Epidermal melanocyte (primary cell): ENCODE measurements around the gene IER5L.
A peak's percentile ranks its signal among the peaks of the same experiment; 100 is the strongest.
"Not testable (repeated sequence)": the region's sequence is repeated elsewhere in the genome, so short reads cannot be mapped to it uniquely, and the experiment has no call there.

Experiments used
- DNase-seq: peaks from one replicate; pipeline ENCODE4 v3.0.0; 2011; ENCODE audit warnings: low spot score; ENCODE audit not compliant: insufficient read length

IER5L gene

DNA sequence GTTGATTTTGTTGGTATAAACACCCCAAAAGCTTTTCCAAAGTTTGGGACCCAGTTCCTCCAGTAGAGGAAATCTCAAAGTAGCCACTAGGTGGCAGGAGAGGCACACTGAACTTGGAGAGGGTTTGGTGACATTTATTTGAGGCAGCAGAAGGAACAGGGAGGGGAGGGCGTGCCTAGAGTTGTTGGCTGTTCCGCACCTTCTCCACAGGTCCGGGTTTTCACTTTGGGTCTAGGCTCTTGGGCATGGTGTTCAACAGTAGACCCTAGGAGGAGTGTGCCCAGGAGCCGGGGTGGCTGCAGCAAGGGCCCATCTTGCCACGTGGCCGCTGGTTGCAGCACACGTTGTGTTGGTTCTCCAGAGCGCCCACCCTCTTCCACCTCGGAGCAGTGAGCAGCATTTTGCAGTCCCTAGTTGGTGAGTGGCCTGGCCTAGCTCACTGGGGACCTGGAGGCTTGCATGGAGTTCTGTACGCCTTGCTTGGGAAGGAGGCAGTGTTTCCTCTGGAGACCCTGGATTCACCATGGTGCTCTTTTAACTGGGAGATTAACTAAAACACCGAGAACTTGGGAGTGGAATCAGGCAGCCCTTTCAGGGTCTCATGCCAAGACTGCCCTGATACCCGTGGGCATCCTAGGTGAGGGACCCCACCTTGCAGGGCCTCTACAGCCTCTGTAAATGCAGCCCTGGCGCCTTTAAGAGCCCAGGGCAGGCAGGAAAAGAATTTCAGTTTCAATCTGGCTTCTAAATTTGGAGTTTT, 38.6 kb downstream of the IER5L start:
- no peak for DNase-seq

DNA sequence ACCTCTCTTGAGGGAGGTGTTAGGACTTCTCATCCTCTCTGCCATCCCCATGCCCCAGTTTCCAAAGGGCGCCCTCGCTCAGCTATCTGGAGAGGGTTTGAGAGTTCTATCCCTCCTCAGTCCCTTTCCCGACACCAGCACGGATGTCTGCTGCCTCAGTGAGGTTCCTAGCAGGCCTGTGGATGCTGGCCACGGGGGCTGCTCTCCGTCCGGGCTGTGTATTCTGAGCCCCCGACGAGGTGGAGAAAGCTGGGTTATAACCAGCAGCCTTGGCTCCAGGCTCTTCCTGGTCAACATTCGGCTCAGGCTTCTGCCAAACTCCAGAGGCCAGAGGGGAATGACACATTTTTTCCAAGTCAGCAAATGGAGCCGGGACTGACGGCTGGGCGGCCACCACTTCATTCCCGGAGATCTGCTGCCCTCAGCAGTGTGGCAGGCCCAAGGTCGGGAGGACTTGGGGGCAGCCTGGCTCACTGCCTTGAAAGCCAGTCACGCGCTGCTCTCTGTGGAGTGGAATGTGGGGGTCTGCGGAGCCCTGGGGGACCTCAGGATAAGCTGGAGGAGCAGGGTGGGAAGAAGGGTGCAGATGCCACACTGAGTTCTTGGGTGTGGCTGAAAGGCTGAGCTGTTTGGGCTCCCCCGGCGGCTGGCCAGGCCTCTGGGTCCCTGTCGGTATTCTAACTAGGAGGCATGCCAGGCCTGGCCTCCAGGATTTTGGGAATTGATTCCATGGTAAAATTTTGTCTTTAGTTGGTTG, 39.4 kb downstream of the IER5L start:
- DNase-seq: no peak

DNA sequence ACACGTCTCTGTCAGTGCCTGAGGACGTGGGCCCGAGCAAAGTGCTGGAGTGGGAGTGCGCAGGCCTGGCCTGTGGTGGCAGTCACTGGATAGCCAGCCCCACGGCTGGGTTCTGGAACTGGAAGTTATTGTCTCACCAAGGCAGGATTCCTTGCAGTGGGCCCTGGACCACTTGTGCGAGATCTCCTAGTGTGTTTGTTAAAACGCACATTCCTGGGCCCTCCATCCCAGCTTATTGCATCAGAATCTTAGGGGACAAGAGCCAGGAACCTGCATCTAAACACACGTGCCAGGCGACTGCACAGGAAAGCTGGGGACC, 40.0 kb downstream of the IER5L start:
- DNase-seq: no peak

DNA sequence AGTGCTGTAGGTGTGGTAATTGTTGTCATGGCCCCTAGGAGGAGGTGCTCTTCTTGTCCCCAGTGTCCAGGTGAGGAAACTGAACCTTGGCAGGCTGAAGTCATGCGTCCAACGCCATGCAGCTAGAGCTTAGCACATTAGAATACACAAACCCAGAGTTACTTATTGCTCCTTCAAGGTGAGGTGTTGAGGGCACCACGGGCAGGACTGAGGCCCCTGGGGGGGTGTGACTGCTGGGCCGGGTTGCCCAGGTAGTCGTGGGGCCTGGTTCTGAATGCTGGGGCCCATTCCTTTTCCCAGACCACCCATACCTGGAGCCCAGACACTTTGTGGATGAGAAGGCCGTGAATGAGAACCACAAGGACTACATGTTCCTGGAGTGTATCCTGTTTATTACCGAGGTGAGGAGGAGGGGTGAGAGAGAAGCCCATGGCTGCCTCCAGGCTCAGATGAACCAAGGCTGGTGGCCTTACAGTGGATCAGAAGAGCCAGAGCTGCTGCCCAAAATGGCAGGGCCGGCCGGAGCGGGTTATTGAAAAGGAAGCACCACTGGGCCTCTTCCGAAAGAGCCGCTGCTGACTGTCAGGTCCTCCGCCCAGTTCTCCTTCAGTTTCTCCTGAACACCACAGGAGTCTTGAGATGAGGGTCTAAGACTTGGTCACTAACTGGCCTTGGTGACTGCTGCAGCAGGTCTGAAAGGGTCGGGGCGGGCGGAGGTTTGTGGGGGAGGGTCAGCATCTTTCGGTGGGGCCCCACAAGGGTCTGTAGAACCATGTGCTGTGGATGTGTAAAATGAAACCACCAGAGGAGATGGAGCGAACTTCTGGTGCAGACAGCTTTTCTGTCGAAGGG, 40.5 kb downstream of the IER5L start:
- DNase-seq: no peak

DNA sequence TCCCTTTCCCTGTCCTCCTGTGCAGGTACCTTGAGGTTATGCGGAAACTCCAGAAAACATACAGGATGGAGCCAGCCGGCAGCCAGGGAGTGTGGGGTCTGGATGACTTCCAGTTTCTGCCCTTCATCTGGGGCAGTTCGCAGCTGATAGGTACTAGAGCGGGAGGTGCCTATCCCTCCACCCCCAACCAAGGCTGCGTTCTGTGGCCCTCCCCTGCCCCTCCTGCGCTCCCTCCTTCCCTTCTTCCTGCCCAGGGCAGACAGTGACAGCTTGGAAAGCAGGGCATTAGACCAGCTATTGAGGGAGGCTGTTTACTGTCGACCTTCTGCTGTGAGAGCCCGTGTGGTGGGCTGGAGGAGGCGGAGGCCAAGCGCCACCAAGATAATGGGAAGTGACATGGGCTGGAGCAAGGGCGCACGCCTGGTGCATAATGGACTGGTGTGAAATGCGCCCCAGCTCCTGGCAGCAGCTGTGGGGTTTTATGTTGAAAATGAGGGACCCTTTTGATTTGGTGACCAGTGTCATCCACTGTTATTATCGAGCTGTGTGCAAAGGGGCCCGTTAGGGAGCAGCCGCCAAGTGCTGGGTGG, 41.5 kb downstream of the IER5L start:
- no peak for DNase-seq

DNA sequence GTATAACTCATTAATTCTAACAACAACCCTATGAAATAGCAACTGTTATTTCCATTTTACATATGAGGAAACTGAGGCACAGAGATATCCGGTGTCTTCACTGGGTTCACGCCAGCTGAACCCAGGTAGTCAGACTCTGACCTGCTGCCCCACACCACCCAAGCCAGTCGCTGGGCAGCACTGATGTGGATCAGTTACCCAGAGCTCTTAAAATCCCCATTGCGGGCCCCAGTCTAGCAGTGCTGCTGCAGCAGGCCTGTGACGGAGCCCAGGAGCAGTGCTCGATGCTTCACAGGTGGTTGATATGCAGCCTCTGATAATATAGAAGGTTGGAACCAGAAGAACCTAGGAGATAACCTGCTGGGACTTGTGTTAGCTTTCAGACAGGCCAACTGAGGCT, 42.6 kb downstream of the IER5L start:
- no peak for DNase-seq

DNA sequence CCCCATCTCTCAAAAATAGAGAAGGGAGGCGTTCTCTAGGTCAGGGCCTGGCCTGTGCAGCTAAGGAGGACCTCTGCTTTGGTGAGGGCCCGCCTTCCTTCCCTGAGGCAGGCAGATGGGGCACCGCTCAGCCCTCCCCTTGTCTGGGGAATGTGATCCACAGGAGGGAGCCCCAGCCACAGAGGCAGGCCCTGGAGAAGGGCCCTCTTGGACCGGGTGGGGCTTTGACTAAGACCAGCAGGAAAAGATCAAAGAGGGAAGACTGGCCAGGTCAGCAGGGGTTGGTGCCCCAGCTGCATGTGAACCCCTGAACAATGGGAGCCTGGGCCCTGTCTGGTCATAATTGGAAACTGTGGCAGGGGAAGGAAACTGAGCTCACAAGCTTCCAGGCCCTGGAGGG, 45.0 kb downstream of the IER5L start:
- DNase-seq: no peak

DNA sequence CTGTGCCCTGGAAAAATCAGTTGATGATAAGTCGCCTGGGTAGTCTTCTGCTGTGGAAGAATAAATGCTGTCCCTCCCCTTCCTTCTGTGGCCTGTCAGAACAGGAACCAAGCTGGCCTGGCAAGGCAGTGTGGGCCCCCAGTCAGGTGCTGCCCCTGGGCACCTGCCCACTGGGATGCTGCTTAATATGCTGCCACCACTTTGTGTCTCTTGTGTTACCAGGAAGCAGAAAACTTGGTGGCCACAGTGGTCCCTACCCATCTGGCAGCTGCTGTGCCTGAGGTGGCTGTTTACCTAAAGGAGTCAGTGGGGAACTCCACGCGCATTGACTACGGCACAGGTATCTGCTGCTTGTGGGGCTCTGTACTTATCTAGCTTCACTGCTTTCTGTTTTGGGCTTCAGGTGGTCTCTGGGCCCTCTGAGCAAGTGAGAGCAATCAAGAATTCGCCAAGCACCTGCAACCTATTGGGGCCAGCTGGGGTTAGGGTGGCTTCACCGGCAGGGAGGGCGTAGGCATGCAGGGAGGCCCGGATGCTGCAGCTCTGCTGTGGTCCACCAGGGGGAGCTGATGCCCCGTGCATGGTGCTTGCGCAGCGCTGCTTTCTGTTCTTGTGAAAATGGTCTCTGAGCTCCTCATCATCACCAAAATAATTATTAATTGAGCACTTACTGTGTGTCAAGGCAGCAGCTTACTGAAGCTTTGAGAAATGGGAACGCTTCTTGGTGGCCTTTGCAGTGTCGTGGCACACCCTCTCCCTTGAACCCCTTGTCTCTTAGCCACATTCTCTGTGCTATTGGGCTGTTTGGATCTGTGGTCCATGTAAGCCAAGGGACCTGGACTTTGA, 46.5 kb downstream of the IER5L start:
- DNase-seq: peak; percentile 84

DNA sequence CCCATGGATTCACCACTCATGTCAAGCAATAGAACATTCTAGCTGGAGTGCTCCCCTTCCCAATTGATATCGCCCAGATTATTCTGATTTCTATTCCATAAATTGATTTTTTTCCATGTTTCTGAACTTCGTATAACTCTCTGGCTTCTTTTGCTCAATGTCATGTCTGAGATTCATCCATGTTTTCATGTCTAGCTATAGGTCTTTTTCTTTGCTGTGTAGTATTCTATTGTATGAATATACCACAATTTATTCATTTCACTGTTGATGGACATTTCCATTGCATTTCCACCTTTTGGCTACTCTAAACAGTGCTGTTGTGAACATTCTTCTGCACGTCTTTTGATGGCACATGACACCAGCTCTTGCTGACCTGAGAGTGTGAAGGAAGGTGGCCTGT, 47.3 kb downstream of the IER5L start:
- DNase-seq: no peak

DNA sequence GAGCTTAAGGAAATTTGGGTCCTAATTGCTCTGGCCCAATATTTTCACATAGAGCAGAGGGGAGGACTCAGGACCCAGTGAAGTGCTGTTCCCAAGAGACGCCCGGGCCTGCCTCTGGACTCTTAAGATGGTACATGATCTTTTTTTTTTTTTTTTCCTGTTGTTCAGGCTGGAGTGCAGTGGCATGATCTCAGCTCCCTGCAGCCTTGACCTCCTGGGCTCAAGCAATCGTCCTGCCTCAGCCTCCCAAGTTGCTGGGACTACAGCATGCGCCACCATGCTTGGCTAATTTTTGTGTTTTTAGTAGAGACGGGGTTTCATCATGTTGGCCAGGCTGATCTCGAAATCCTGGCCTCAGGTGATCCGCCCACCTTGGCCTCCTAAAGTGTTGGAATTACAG, 47.8 kb downstream of the IER5L start:
- not testable (repeated sequence) for DNase-seq

DNA sequence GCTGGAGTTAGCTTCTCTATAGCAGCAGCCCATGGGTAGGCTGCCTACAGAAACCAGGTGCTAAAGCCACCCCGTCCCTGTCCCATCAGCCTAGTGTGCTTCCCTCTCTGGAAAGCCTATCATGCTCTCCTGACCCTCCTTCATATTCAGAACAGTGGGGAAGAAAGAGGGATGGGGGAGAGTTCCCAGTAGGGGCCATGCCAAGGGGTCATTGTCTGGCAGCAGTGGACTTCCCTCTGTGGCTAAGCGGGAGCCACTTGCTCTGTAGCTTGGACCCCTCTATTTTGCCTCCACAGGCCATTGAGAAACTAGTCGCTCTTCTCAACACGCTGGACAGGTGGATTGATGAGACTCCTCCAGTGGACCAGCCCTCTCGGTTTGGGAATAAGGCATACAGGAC, 49.4 kb downstream of the IER5L start:
- DNase-seq: no peak

DNA sequence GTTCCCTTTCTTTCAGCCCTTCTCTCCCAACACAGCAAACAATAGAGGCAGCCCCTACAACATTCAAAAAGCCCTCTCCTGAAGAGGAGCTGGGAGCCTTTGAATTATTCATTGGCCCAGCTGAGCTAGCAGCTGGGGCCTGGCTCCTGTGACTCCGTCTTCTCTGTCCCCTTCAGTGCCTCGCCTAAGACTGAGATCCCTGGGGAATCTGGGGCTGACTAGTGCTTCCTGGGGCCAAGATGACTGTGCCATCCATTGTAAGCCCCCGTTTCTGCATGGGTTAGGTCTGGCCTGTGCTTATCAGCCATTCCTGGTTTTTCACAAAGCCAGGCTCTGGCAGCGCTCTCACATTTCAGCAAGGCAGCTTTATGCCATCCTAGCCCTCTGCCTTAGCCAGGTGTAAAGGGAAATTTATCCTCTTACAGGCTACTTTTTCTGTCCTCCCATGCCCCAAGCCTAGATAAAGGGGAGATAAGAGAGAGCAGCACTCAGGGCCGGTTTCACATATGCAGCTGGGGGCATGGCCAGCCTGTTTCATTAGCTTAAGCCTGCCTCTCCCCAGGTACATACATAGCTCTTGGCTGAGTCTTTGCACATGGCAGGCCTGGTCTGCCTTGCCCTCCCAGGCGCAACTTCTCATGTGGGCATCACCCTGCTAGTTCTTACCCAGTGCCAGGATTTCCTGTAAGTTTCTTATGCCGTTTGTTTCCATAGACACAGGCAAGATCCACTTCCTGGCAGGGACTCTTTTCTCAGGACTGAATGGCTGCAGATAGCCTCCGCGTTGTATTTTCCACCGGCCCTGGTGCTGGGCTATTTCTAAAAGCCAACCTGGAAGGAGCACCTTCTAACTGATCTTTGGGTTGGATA, 51.1 kb downstream of the IER5L start:
- no peak for DNase-seq
